ENCODE data around the gene MPV17L2.

MPV17L2 gene

DNA sequence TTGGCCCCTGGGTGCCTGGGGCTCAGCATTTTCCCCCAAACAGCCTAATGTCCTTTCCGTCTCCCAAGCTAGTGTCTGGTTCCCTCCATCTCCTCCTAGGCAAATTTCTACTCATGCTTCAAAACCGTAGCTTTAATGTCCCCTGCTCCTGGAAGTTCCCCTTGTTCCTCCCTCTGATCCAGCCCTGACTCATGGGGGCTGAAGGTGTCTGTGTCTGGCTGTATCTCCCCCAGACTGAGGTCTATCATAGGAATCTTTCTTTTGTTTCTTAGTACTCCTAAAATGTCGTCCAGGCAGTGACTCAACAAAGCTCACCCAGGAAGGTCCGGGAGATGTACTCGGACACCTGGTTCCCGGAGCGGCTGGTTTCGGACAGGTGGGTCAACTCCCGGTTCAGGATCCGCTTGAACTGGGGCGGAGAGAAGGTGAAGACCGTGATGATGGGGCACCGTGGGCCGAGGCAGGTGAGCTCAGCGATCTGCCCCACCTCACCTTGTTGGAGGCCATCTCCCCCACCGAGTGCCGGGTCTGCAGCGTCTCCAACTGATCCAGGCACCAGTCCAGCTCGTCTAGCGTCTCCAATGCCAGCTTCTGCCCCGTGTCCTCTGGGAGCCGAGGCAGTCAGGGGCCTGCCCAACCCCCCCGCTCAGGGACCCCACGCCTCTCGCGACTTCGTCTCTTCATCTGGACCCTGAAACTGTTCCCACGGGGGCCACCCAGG, 27.1 kb downstream of the MPV17L2 start:
- DNase-seq: no peak

DNA sequence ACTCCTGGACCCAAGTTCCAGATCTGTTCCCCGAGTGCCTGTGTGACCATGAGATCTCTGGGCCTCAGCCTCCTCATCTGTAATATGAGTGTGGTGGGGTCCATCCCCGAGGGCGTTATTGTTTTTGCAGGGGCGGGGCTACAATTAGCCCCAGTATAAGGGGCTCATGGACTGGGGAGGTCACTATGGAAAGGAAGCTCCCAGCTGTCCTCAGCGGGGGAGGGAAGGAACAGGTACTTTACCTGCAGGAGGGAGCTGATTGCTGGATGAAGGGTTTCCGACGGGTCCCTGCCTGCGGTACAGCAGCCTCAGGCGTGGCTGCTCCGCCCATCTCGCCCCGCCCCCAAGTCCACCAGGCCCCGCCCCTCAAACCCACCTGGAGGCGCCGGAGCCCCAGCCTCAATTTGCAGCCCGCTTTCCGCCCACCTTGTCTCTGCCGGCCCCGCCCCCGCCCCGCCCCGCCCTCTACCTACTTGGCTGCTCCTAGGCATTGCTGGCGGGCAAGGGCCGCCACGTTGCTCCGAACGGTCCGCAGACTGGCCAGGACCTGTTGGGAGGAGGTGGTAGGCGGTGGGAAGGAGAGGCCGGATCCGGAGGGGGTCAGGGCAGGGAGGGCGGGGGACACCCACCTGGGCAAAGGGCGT, 27.7 kb downstream of the MPV17L2 start:
- DNase-seq: no peak

DNA sequence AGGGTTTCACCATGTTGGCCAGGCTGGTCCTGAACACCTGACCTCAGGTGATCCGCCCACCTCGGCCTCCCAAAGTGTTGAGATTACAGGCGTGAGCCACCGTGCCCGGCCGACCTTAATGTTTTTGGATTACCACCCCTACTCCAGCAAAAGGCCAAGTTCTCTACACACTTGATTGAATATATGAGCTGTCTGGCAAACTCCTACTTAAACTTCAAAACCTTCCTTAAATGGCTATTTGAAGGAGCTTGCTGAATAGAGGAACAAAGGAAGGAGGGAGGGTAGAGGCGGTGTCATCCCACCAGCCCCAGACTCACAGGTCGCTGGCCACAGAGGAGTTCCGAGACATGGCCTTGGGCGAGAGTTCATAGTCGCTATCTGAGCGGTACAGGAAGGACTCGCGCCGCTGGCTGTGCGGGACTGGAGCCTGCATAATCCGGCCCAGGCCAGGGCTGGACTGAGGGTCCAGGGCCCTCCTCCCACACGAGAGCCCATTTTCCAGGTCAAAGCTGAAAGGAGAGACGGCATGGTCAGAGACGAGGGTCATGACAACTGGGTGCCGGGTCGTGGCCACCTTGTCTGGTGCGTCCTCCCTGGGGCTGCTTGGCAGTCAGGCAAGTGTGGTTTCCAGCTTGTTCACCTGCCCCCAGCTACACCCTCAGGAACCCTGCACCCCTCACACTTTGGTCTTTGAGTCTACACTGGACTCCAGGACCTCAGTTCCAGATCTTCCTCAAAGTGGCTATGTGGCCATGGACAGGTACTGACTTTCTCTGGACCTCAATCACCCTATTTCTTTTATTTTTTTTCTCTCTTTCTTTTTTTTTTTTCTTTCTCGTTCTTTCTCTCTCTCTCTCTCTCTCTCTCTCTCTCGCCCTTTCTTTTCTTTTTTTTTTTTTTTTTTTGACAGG, 29.1 kb downstream of the MPV17L2 start:
- no peak for DNase-seq

DNA sequence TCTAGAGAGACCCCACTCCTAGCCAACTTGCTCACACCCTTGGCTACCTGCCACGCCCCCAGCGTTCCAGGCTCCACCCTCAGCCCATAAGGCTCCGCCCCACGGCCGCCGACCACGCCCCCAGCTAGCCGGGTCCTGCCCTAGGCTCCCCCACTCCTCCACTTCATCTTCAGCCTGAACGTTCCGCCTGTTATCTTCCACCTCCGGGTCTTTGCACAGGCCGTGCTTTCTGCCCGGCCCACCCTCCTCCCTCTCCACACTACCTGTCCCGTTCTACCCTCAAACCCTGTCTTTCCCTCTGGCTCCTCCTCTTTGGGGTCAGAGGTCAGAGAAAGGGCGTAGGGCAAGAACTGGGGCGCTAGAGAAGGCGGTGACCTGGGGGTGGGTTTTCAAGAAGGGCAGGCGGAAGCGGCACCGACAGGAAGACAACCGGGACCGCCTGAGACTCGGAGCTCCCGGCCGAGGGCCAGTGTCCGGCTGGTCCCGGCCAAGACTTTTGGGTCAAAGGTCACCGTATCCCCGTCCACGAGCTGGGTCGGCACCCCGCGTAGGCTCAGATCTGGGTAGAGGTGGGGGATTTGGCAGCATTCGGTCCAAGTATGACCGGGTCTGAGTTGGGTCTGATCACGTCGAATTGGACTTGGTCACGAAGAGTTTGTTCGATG, 31.0 kb downstream of the MPV17L2 start:
- peak; percentile 51 for DNase-seq

DNA sequence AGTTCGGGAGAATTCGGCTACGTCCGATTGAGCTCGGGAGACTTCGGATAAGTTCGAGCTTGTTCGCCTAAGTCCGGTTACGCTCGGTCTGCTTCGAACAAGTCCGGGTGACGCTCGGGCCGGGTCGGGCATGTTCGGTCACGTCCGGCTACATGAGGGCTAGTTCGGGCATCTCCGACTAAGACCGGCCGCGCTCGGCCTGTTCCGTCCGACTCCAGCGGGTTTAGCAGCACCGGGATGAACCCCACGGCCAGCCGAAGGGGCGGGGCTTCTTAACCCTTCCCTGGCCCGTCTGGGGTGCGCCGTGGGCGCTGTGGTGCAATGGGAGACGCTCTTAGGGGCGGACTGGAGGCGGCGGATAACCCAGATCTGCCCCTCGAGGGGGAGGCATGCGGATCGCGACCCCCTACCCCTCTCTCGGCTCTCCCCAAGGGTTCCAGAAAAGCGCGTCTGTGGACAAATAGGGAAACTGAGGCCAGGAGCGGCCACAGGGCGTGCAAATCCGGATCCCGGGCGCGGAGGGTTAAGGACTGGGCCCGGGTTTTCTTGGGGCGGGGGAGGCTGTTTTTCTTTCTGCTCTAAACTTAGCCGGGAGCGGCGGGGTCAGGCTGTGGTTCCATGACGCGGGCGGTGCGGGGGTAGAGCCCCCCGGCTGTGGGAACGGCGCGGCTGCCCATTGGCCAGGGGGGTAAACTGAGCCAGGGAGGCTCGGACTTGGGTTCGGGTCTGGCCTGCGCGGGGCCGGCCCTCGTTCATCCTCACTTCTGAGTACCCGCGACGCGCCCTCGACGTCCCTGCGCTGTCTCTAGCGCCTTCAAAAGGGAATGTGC, 31.7 kb downstream of the MPV17L2 start:
- peak; percentile 97 for DNase-seq

DNA sequence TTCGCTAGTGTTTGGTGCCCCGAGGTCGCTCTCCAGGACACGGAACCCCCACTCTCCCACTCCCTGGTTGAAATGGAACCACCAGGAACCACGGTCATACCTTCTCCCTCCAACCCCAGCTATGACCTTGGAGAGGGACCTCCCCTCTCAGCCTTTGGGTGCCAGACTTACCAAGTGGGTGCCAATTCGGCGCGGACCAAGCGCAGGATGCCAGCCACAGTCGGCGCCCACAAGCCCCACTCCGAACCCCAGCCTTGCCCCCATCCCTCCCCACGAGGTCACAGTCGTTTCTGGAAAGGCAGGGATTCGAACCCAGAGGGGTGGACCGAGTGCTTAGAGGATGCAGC, 32.3 kb downstream of the MPV17L2 start:
- no peak for DNase-seq

DNA sequence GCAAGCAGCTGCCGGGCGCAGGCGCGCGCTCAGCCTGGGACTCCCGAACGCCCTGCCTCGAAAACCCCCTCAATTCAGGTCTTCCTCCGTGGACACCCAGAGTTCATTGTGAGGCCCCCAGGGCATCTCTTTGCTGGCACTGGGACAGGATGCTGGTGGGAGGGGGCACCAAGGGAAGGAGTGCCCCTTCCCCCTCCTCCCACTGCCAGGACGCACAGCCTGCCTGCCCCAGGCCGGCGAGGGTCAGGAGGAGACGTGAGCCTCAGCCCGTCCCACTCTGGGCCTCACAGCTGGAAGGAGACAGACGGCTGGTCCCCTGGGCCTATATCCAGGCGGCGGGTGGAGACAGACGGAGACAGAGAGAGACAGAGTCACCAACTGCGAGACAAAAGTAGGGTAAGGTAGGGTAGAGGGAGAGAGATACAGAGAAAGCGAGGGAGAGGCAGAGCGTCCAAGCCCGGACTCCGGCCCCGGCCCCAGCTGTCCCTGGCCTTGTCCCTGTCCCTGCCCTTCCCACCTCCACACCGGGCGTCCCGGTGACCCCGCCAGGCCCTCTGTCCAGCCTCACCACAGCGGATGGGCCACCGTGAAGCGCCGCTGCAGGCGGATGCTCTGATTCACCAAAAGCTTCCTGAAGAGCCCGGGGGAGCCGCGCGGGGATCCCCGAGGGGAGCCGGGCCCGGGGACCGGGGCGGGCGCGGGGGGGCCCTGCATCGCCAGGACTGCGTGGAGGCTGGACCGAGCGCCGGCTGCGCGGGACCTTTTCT, 32.9 kb downstream of the MPV17L2 start, which contains the start of gene PDE4C:
TSS of gene PDE4C (minus strand) at position 737 of the 767 bp plus-strand sequence. CDS start at position 714, 23 bp downstream.
- no peak for DNase-seq

DNA sequence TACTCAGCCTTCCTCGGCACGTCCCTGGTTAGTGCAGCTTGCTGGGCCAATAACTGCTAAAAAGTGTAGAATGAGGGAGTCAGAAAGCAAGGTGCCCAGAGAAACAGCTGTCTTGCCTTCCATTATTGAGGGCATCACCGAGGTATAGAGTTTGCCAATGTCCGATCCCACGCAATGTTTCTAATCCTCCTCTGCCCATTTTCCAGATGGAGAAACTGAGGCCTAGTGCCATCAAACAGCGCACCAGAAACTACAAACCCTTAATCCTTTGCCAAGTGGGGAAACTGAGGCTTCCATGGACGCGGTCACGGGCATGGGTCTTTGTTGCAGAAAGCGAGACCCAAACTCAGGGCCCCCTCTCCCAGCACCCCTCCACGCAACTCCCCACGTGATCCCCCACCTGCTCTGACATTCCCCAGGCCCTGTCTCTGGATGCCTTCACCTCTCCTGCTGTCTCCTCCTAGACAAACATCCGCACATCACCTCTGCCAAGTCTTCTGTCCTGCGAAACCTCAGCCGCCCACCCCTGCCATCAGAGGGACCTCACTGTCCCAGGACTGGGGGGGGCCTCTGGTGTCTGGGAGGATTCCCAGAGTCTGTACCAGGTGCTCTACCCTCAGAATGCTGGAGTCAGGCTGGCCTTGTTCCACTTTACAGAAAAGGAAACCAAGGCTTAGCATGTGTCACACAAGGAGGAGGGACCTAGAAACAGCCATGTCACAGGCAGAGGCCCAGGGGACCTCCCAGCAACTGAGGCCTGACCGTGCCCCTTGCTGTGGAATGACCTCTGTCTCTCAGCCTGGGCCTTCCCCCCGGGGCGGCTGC, 34.1 kb downstream of the MPV17L2 start:
- DNase-seq: no peak

DNA sequence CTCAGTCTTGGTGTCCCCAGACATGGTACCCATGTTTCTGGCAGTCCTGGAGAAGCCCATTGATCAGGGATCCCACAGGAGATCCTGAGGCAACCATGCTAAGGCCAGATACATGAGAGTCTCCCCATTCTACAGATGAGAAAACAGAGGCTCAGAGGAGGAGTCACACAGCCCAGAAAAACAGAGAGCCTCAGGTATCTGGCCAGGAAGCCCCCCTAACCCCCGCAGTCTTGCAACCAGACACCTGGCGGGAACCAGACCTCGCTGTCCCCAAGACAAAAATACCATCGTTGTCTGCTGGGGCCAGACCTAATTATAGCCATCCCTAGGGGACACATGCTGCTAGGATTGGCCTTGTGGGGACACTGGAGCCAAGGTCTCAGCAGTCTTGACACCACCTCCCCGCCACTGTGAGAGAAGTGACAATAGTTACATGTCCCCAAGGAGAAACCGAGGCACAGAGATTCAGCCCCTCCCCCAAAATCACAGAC, 34.8 kb downstream of the MPV17L2 start:
- no peak for DNase-seq

DNA sequence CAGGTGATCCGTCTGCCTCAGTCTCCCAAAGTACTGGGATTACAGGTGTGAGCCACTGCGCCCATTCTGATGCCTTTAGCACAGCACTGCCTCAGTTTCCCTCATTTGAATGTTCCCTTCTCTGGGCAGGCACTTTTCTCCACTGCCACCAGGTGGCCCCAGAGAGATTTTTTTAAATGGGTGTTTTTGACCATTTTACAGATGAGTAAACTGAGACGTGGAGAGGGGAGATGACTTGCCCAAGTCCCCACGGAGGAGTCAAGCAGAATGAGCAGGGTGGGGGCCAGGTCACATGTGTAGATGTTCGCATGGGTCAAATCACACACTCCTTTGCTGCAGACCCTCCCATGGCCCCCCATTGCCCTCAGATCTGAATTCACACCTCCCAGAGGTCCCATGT, 36.5 kb downstream of the MPV17L2 start:
- DNase-seq: no peak

DNA sequence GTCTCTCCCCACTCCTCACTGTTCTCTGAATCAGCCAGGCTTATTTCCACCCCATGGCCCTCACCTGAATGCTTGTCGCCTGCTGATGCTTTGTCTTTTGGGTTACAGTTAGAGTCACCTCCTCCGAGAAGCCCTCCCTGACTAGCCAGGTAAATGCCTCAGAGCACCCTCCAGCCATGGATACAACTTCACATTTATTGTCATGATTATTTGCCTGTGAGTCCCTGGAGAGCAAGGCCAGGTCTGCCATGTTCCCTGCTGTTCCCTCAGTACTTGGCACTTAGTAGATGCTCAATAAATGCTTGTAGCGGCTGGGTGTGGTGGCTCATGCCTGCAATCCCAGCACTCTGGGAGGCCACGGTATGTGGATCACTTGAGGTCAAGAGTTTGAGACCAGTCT, 36.9 kb downstream of the MPV17L2 start:
- no peak for DNase-seq

DNA sequence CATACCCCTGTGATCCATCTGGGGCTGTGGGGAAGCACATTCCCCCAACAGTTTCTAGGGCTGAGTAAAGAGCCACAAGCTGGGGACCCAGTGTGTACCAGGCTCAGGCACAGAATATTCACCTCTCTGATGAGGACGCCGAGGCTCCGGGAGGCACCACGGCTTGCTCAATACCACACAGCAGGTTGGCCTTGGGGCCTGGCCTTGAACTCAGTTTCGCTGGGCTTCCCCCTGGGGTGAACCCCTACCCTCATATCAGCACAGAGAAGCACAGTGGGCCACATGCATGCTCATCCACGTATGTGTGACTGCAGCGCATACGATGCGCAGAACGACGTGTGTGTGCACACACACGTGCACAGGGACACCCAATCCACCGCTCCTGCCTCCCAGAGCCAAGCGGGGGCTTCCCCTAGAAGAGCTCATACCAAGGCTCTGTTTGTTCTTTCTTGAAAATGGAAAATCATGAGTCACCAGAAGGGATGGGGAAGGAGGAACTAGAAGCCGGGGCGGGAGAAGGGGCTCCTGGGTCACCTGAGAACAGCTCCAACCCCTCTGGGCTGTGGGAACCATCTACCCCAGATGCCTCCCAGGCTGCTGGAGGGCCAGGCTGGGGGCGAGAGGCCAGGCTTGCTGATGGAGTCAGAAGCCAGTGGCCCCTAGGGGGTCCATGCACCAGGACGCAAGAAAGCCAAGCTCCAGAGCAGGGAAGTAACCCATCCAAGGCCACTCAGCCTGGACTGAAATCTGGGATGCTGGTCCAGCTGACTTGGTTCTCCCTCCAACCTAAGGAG, 38.1 kb downstream of the MPV17L2 start:
- no peak for DNase-seq

DNA sequence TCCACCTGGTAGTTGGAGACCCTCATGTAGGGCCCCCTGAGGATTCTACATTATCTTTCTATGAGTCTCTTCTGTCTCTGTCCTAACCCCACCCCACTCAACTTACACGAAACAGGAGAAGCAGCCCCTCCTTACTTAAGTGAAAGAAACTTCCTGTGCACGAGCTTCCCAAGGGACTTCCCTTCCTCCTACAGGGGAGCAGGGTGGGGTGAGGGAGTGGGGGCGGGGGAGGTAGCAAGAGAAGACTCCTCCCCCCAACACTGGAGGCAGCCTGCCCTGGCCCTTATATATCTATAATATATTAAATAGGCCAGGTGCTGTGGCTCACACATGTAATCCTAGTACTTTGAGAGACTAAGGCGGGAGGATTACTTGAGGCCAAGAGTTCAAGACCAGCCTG, 38.8 kb downstream of the MPV17L2 start:
- peak; percentile 70 for DNase-seq

DNA sequence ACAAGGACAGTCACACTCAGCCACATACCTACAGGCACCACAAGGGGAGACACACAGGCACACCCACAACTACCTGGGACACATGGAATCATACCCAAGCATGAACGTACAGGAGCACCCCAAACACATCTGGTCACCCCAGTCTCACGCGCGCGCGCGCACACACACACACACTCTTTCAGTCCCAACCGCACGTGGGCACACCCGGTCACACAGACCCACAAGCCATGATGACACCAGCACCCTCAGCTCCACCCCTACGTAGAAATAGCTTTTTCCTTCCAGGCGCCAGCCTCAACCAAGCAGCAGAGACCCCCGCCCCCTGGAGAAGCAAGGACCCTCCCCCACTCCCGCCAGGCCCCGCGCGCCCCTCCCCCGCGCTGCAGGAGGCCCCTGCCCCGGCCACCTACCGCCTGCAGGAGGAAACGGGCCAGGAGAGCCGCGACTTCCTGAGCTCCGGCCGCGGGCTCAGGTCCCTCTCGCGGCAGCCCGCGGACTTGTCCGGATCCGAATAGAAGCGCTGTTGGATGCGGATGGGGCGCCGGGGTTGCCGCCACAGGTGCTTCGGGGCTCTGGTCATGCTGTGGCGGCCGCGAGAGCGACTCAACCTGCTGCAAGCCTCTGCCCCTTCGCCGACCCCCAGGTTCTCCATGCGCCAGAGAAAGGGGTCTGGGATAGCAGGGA, 39.7 kb downstream of the MPV17L2 start:
- DNase-seq: peak; percentile 19

DNA sequence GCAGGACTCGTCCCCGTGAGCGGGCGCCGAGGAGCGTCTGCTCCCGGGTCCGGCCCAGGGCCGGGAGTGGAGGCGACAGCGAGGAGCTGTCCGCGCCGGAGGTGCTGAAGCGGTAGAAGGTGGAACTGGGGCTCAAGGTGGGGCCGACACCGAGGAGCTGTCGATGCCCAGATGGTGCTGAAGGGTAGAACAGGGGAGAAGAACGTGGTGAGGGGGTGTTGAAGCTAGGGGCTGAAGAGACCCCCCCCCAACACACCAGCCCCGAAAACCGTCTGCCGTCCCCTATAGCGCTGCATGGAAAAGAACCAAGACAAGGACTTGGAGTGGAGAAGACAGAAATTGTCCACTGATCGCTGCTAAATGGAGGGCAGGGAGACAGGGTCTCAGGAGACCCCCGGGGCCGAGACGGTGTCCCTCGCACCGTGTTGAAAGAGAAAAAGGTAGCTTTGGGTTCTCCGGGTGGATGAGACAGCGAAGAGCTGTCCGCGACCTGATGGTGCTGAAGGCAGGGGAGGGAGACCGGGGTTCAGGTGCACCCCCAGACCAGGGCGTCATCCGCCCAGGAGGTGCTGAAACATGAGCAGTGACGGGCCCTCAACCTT, 40.3 kb downstream of the MPV17L2 start:
- no peak for DNase-seq

DNA sequence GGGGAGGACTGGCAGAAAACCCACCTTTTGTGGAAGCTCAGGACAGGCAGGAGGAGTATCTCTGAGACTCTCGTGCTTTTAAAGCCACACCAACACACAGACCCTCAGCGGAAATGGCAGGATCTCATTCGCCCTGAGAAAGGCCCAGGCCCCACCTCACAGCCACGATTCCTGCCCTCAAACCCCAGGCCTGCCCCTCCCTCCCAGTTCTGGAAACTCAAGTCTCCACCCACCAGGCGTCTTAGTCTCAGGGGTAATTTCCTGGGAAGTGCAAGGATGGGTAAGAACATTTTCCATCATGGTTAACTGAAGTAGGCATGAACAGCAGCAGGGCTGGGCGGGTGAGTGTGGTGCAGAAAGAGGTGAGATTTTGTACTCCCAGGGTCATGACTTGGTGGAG, 41.2 kb downstream of the MPV17L2 start:
- no peak for DNase-seq

DNA sequence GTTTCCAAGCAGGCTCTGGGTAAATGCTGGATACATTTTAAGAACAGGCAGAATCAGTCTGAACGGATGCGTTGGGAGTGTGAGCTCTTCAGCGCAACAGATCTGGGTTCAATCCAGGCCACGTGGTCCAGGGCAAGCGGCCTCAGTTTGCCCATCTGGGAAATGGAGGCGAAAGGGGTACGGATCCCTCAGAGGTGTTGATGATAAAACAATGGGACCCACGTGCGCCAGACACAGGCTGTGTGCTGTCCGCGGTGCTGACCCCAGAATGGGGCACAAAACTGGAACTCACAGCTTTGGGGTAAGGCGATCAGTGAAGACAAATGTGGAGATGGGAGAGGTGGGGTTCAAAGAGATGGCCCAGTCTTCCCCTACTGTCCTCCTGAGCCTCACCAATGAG, 46.3 kb downstream of the MPV17L2 start:
- DNase-seq: no peak

DNA sequence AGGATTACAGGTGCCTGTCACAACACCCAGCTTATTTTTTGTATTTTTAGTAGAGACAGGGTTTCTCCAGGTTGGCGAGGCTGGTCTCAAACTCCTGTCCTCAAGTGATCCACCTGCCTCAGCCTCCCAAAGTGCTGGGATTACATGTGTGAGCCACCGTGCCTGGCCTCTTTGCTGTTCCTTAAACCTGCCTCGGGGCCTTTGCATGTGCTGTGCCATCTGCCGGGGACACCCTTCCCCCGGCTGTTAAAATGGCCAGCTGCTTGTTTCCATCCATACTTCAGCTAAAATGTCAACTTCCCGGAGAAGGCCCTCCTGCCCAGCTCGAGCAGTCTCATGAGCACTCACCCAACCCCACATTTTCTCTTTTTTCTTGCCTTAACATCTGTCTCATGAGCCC, 52.3 kb downstream of the MPV17L2 start:
- DNase-seq: no peak

Measured in DMS153 (cell line).